WTC11 (cell line): ENCODE data around the gene NKX2-3. TPM values are rescaled to one million over a fixed set of nuclear protein-coding genes. Genes with fewer than 3 reads are reported as not detected.
A peak's percentile ranks its signal among the peaks of the same experiment; 100 is the strongest.

Experiments
- ATAC-seq: fragments of 200-7000 bp; cut with Tn5 transposase; 2 replicates; pipeline ENCODE4 v1.10.0; 2021; ENCODE audit warnings: mild to moderate bottlenecking, moderate library complexity
- CTCF ChIA-PET: fragments of 300-600 bp; sonication (Branson Sonifier 250); formaldehyde crosslinking; loops from one replicate; lab custom pipeline; 2021; ENCODE audit warnings: antibody characterized with exemption; lab: Charles Lee
- POLR2A ChIA-PET: fragments of 350-600 bp; sonication (Branson Sonifier 250); formaldehyde crosslinking; loops from one replicate; lab custom pipeline; 2021; ENCODE audit warnings: antibody characterized with exemption; lab: Charles Lee
- DNase-seq: peaks from one replicate; pipeline ENCODE4 v3.0.0; 2021; ENCODE audit warnings: low spot score
- H3K27ac Mint-ChIP-seq: 2 replicates; pipeline ENCODE4 v1.8.0; 2021; ENCODE audit warnings: mixed read lengths
- H3K27me3 Mint-ChIP-seq: 2 replicates; pipeline ENCODE4 v1.8.0; 2021; ENCODE audit warnings: low read depth, mild to moderate bottlenecking, moderate library complexity, mixed read lengths
- H3K36me3 Mint-ChIP-seq: 2 replicates; pipeline ENCODE4 v1.8.0; 2021; ENCODE audit warnings: mixed read lengths
- H3K4me1 Mint-ChIP-seq: 2 replicates; pipeline ENCODE4 v1.8.0; 2022; ENCODE audit warnings: mixed read lengths
- H3K4me3 Mint-ChIP-seq: 2 replicates; pipeline ENCODE4 v1.8.0; 2021; ENCODE audit warnings: mild to moderate bottlenecking, moderate library complexity, mixed read lengths
- H3K9me3 Mint-ChIP-seq: 2 replicates; pipeline ENCODE4 v1.8.0; 2021; ENCODE audit warnings: mixed read lengths
- ATF2 ChIP-seq: sonication (generic); formaldehyde crosslinking; IDR thresholded peaks from 2 replicates; pipeline ENCODE4 v1.8.1; 2022; ENCODE audit warnings: low read depth, missing genetic modification reagents, borderline replicate concordance
- E2F1 ChIP-seq: sonication (generic); formaldehyde crosslinking; IDR thresholded peaks from 2 replicates; pipeline ENCODE4 v1.8.0; 2022; ENCODE audit warnings: mild to moderate bottlenecking, missing genetic modification reagents
- ELF4 ChIP-seq: sonication (generic); formaldehyde crosslinking; IDR thresholded peaks from 2 replicates; pipeline ENCODE4 v1.8.1; 2022; ENCODE audit warnings: low read depth, mild to moderate bottlenecking, moderate library complexity, missing genetic modification reagents
- ETV6 ChIP-seq: sonication (generic); formaldehyde crosslinking; IDR thresholded peaks from 2 replicates; pipeline ENCODE4 v1.8.1; 2022; ENCODE audit warnings: mild to moderate bottlenecking, missing genetic modification reagents
- FOXJ3 ChIP-seq: sonication (generic); formaldehyde crosslinking; IDR thresholded peaks from 2 replicates; pipeline ENCODE4 v1.9.0; 2021; ENCODE audit warnings: missing genetic modification reagents, mild to moderate bottlenecking, borderline replicate concordance
- JAZF1 ChIP-seq: fragments of 250-450 bp; sonication (Bioruptor Pico); IDR thresholded peaks from 2 replicates; pipeline ENCODE4 v1.9.0; 2021; ENCODE audit warnings: moderate library complexity, mild to moderate bottlenecking, inconsistent platforms
- JUN ChIP-seq: sonication (generic); formaldehyde crosslinking; IDR thresholded peaks from 2 replicates; pipeline ENCODE4 v1.8.0; 2023; ENCODE audit warnings: mild to moderate bottlenecking, missing genetic modification reagents
- MLX ChIP-seq: sonication (generic); formaldehyde crosslinking; IDR thresholded peaks from 2 replicates; pipeline ENCODE4 v1.8.1; 2023; ENCODE audit warnings: mild to moderate bottlenecking, missing genetic modification reagents, moderate library complexity
- MYBL2 ChIP-seq: sonication (generic); formaldehyde crosslinking; IDR thresholded peaks from 2 replicates; pipeline ENCODE4 v1.8.1; 2023; ENCODE audit warnings: mild to moderate bottlenecking, moderate library complexity, missing genetic modification reagents
- NR1H2 ChIP-seq: sonication (generic); formaldehyde crosslinking; IDR thresholded peaks from 2 replicates; pipeline ENCODE4 v1.9.0; 2021; ENCODE audit warnings: mild to moderate bottlenecking, moderate library complexity, missing genetic modification reagents
- OVOL2 ChIP-seq: fragments of 250-450 bp; sonication (Bioruptor Pico); IDR thresholded peaks from 2 replicates; pipeline ENCODE4 v1.9.0; 2021; ENCODE audit warnings: mild to moderate bottlenecking, borderline replicate concordance
- SMAD3 ChIP-seq: sonication (generic); formaldehyde crosslinking; IDR thresholded peaks from 2 replicates; pipeline ENCODE4 v1.8.0; 2022; ENCODE audit warnings: missing genetic modification reagents, mild to moderate bottlenecking, borderline replicate concordance
- SOX15 ChIP-seq: fragments of 250-450 bp; sonication (Bioruptor Pico); IDR thresholded peaks from 2 replicates; pipeline ENCODE4 v1.9.0; 2021; ENCODE audit warnings: mild to moderate bottlenecking
- USF2 ChIP-seq: sonication (generic); formaldehyde crosslinking; IDR thresholded peaks from 2 replicates; pipeline ENCODE4 v1.8.1; 2023; ENCODE audit warnings: mild to moderate bottlenecking, missing genetic modification reagents, moderate library complexity
- ZBTB21 ChIP-seq: sonication (generic); formaldehyde crosslinking; IDR thresholded peaks from 2 replicates; pipeline ENCODE4 v1.8.1; 2023; ENCODE audit warnings: mild to moderate bottlenecking, missing genetic modification reagents, borderline replicate concordance
- ZBTB43 ChIP-seq: sonication (generic); formaldehyde crosslinking; IDR thresholded peaks from 2 replicates; pipeline ENCODE4 v1.8.1; 2023; ENCODE audit warnings: mild to moderate bottlenecking, missing genetic modification reagents
- ZNF121 ChIP-seq: sonication (generic); formaldehyde crosslinking; IDR thresholded peaks from 2 replicates; pipeline ENCODE4 v1.8.0; 2023; ENCODE audit warnings: missing genetic modification reagents
- ZNF423 ChIP-seq: fragments of 250-450 bp; sonication (Bioruptor Pico); IDR thresholded peaks from 2 replicates; pipeline ENCODE4 v2.1.2; 2022; ENCODE audit warnings: mild to moderate bottlenecking, moderate library complexity
- ZNF425 ChIP-seq: fragments of 250-450 bp; sonication (Bioruptor Pico); conservative IDR thresholded peaks from 2 replicates; pipeline ENCODE4 v1.9.0; 2021; ENCODE audit warnings: mild to moderate bottlenecking
- total RNA-seq: library from RNA; stranded (reverse); gene quantifications from 3 replicates; pipeline ENCODE4 v1.2.3, GENCODE V29; 2021
- TF ChIP-seq, protein P1 (sequence below): sonication (generic); formaldehyde crosslinking; IDR thresholded peaks from 2 replicates; pipeline ENCODE4 v1.8.1; 2022; ENCODE audit warnings: mild to moderate bottlenecking, moderate library complexity, missing genetic modification reagents
- TF ChIP-seq, protein P2 (sequence below): sonication (generic); formaldehyde crosslinking; IDR thresholded peaks from 2 replicates; pipeline ENCODE4 v1.8.0; 2023; ENCODE audit warnings: missing genetic modification reagents

NKX2-3 gene
- total RNA-seq, 1 experiment from 2014 or later, result not detected

DNA sequence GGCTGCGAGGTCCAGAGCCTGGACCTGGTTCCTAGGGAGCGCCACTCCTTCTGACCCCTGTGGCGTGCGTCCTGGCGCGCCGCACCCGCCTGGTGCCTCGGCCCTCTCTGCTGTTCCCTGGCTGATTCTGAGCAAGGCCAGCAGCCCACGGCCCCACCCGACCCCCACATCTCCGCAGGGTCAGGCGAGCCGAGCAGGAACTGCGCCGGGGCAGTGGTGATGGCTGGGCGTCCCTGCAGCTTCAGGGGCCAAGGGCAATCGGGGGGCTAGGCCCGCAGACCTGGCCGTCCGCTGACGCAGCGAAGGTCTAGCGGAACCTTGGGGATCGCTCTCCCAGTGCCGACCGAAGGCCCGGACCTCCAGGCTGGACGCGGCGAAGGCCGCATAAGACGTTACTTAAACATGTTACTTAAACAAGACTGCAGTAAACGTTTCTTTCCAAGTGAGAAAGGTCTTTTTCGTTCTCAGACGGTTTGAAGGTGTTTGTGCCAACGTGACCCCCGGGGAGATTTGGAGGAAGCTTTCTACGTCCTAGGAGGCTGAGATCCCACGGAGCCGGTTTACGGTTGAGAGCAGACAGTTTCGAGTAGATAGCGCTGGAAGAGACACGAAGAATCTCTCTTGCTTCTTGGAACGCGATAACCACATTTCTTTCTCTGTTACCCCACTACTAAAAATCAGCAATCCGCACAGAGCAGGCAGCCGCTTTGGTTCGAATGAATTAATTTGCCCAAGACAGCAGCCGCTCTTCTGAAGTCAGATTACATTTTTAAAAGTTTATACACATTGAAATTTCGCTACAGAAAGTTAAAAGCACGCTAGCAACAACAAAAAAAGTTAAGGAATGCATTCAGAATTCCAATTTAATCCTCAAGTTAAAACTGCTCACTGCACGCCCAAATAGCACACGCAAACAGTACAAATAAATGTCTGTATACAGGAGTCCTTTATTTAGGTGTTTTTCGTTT is 4.9 kb upstream of the NKX2-3 start:
- Mint-ChIP-seq H3K27me3 (peaks cover 100% of the 10 kb centered on the region), H3K27ac (no peak overlapping the region), H3K36me3 (peaks cover 3% of the 10 kb centered on the region; the same call in 1 of the 2 replicates), H3K4me1 (peaks cover 82% of the 10 kb centered on the region), H3K9me3 (no peaks in the 10 kb centered on the region), H3K4me3 (peak overlapping the region; percentile 54)
- POLR2A ChIA-PET, result no interaction called here
- DNase-seq, result no peak
- no peak for ATAC-seq
- CTCF ChIA-PET, result interaction anchor here (1.2 to 2.1 kb wide), 2 partner anchors 43 to 92 kb away, joined by 4 to 7 read pairs; no protein-coding TSS in a partner anchor
- TF ChIP-seq SOX15 (CRISPR knock-in tag) (no peak), JAZF1 (CRISPR knock-in tag) (no peak), ZNF425 (no peak), ZBTB43 (no peak)

- Mint-ChIP-seq H3K4me3 (no peak overlapping the region), H3K4me1 (peaks cover 81% of the 10 kb centered on the region), H3K36me3 (peaks cover 3% of the 10 kb centered on the region; the same call in 1 of the 2 replicates), H3K27me3 (peaks cover 100% of the 10 kb centered on the region), H3K27ac (no peak overlapping the region), H3K9me3 (no peaks in the 10 kb centered on the region)
- ATAC-seq (no peak), DNase-seq (no peak)
- TF ChIP-seq ATF2 (no peak), MLX (CRISPR knock-in tag) (no peak), JUN (CRISPR knock-in tag) (no peak), ZNF121 (CRISPR knock-in tag) (no peak), NR1H2 (CRISPR knock-in tag) (no peak), SMAD3 (CRISPR knock-in tag) (no peak), ZBTB21 (CRISPR knock-in tag) (no peak), SOX15 (CRISPR knock-in tag) (no peak), E2F1 (no peak), USF2 (CRISPR knock-in tag) (no peak), ETV6 (CRISPR knock-in tag) (no peak), MYBL2 (no peak), ELF4 (CRISPR knock-in tag) (no peak), ZNF423 (CRISPR knock-in tag) (no peak), OVOL2 (no peak), FOXJ3 (CRISPR knock-in tag) (no peak)
- TF ChIP-seq, protein P1, sequence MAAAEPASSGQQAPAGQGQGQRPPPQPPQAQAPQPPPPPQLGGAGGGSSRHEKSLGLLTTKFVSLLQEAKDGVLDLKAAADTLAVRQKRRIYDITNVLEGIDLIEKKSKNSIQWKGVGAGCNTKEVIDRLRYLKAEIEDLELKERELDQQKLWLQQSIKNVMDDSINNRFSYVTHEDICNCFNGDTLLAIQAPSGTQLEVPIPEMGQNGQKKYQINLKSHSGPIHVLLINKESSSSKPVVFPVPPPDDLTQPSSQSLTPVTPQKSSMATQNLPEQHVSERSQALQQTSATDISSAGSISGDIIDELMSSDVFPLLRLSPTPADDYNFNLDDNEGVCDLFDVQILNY (CRISPR knock-in tag), result no peak
- TF ChIP-seq, protein P2, sequence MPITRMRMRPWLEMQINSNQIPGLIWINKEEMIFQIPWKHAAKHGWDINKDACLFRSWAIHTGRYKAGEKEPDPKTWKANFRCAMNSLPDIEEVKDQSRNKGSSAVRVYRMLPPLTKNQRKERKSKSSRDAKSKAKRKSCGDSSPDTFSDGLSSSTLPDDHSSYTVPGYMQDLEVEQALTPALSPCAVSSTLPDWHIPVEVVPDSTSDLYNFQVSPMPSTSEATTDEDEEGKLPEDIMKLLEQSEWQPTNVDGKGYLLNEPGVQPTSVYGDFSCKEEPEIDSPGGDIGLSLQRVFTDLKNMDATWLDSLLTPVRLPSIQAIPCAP (CRISPR knock-in tag), result no peak
- ChIA-PET CTCF (no interaction called here), POLR2A (no interaction called here)
These were observed 4.0 kb upstream of the NKX2-3 start for GRCh38 chr10:99528494-99529441.
